H9 (cell line): Measurements from ENCODE around the gene FLVCR2. TPM values are rescaled to one million over a fixed set of nuclear protein-coding genes. Genes with fewer than 3 reads are reported as not detected.

Experiments
- DNase-seq: peaks from one replicate; pipeline ENCODE4 v3.0.0-alpha.2; 2017
- H2AFZ ChIP-seq: one replicate; pipeline ENCODE4 v1.6.1; 2013; ENCODE audit warnings: mild to moderate bottlenecking, low read length, control low read depth, moderate library complexity
- H2AK5ac ChIP-seq: 2 replicates; pipeline ENCODE4 v1.6.1; 2013; ENCODE audit warnings: low read length, control low read depth, mixed read lengths; ENCODE audit not compliant: insufficient read length
- H2BK120ac ChIP-seq: one replicate; pipeline ENCODE4 v1.6.1; 2013; ENCODE audit warnings: low read depth, mild to moderate bottlenecking, low read length, control low read depth, inconsistent platforms; ENCODE audit not compliant: poor library complexity, severe bottlenecking
- H2BK12ac ChIP-seq: 2 replicates; pipeline ENCODE4 v1.6.1; 2013; ENCODE audit warnings: low read length, control low read depth, mixed read lengths, low read depth; ENCODE audit not compliant: insufficient read length
- H2BK15ac ChIP-seq: 2 replicates; pipeline ENCODE4 v1.6.1; 2013; ENCODE audit warnings: low read depth, low read length, control low read depth
- H2BK20ac ChIP-seq: one replicate; pipeline ENCODE4 v1.6.1; 2013; ENCODE audit warnings: low read depth, mild to moderate bottlenecking, low read length, control low read depth, inconsistent platforms; ENCODE audit not compliant: poor library complexity, severe bottlenecking
- H2BK5ac ChIP-seq: 2 replicates; pipeline ENCODE4 v1.6.1; 2013; ENCODE audit warnings: low read length, control low read depth, mixed read lengths; ENCODE audit not compliant: insufficient read length
- H3K14ac ChIP-seq: 2 replicates; pipeline ENCODE4 v1.6.1; 2013; ENCODE audit warnings: low read length, control low read depth; ENCODE audit not compliant: insufficient read depth
- H3K18ac ChIP-seq: 2 replicates; pipeline ENCODE4 v1.6.1; 2013; ENCODE audit warnings: low read depth, mild to moderate bottlenecking, mixed read lengths, low read length, control low read depth; ENCODE audit not compliant: insufficient read length
- H3K23ac ChIP-seq: 2 replicates; pipeline ENCODE4 v1.6.1; 2013; ENCODE audit warnings: low read length, control low read depth, mixed read lengths, low read depth; ENCODE audit not compliant: insufficient read length
- H3K23me2 ChIP-seq: 2 replicates; pipeline ENCODE4 v1.6.1; 2013; ENCODE audit warnings: low read depth, mild to moderate bottlenecking, mixed read lengths, low read length, control low read depth; ENCODE audit not compliant: insufficient read length, poor library complexity, severe bottlenecking
- H3K27ac ChIP-seq: 2 replicates; pipeline ENCODE4 v1.5.1; 2013; ENCODE audit warnings: low read length, control low read depth, mixed read lengths, low read depth; ENCODE audit not compliant: insufficient read length
- H3K27me3 ChIP-seq: 2 replicates; pipeline ENCODE4 v1.6.1; 2013; ENCODE audit warnings: low read length, control low read depth, inconsistent platforms; ENCODE audit not compliant: insufficient read depth
- H3K4ac ChIP-seq: 2 replicates; pipeline ENCODE4 v1.6.1; 2013; ENCODE audit warnings: low read depth, mild to moderate bottlenecking, control low read depth, inconsistent platforms, low read length, moderate library complexity
- H3K4me1 ChIP-seq: 2 replicates; pipeline ENCODE4 v1.6.1; 2013; ENCODE audit warnings: low read length, control low read depth, inconsistent platforms; ENCODE audit not compliant: insufficient read depth
- H3K4me2 ChIP-seq: 2 replicates; pipeline ENCODE4 v1.6.1; 2013; ENCODE audit warnings: low read length, control low read depth, mixed read lengths; ENCODE audit not compliant: insufficient read length, insufficient read depth
- H3K56ac ChIP-seq: 2 replicates; pipeline ENCODE4 v1.6.1; 2013; ENCODE audit warnings: low read depth, mild to moderate bottlenecking, mixed read lengths, low read length, control low read depth; ENCODE audit not compliant: insufficient read length
- H3K79me1 ChIP-seq: 2 replicates; pipeline ENCODE4 v1.6.1; 2013; ENCODE audit warnings: low read depth, mild to moderate bottlenecking, moderate library complexity, low read length, control low read depth, inconsistent platforms; ENCODE audit not compliant: insufficient read depth, poor library complexity, severe bottlenecking
- H3K79me2 ChIP-seq: 2 replicates; pipeline ENCODE4 v1.6.1; 2013; ENCODE audit warnings: low read length, control low read depth, inconsistent platforms; ENCODE audit not compliant: insufficient read depth
- H3K9ac ChIP-seq: 2 replicates; pipeline ENCODE4 v1.6.1; 2013; ENCODE audit warnings: low read length, control low read depth, mixed read lengths; ENCODE audit not compliant: insufficient read length; ENCODE audit errors: extremely low read depth
- H3K9me3 ChIP-seq: one replicate; pipeline ENCODE4 v1.6.1; 2013; ENCODE audit warnings: low read depth, low read length, inconsistent platforms; ENCODE audit not compliant: control insufficient read depth
- H3T11ph ChIP-seq: one replicate; pipeline ENCODE4 v1.6.1; 2013; ENCODE audit warnings: mild to moderate bottlenecking, low read length, control low read depth, inconsistent platforms
- H4K20me1 ChIP-seq: one replicate; pipeline ENCODE4 v1.6.1; 2013; ENCODE audit not compliant: control insufficient read depth, insufficient read length, insufficient read depth
- H4K5ac ChIP-seq: 2 replicates; pipeline ENCODE4 v1.6.1; 2013; ENCODE audit warnings: low read depth, mild to moderate bottlenecking, mixed read lengths, low read length, control low read depth; ENCODE audit not compliant: insufficient read length
- H4K8ac ChIP-seq: replicated peaks from 2 replicates; pipeline ENCODE4 v1.6.1; 2013; ENCODE audit warnings: low read length, control low read depth, mixed read lengths, low read depth; ENCODE audit not compliant: insufficient read length
- H4K91ac ChIP-seq: 2 replicates; pipeline ENCODE4 v1.6.1; 2013; ENCODE audit warnings: low read depth, mild to moderate bottlenecking, moderate library complexity, mixed read lengths, low read length, control low read depth; ENCODE audit not compliant: insufficient read length
- H3K27ac Mint-ChIP-seq, 3 experiments: 2 replicates in 2 of 3; 3 replicates in 1 of 3; pipeline ENCODE4 v1.8.0; 2020 to 2021; ENCODE audit warnings: mixed read lengths in 3 of 3, mild to moderate bottlenecking in 1 of 3, moderate library complexity in 1 of 3
- H3K27me3 Mint-ChIP-seq: 2 replicates; pipeline ENCODE4 v1.8.0; 2021; ENCODE audit warnings: low read depth, mild to moderate bottlenecking, moderate library complexity, mixed read lengths
- H3K36me3 Mint-ChIP-seq, 3 experiments: 2 replicates in 2 of 3; 3 replicates in 1 of 3; pipeline ENCODE4 v1.8.0; 2020 to 2021; ENCODE audit warnings: low read depth in 3 of 3, mixed read lengths in 3 of 3; ENCODE audit not compliant: insufficient read depth in 1 of 3
- H3K4me1 Mint-ChIP-seq, 2 experiments: 2 replicates each; pipeline ENCODE4 v1.8.0; 2020; ENCODE audit warnings: mixed read lengths in 2 of 2
- H3K4me3 Mint-ChIP-seq, 2 experiments: 2 replicates in 1 of 2; 3 replicates in 1 of 2; pipeline ENCODE4 v1.8.0; 2020 to 2021; ENCODE audit warnings: mild to moderate bottlenecking in 2 of 2, mixed read lengths in 2 of 2, moderate library complexity in 1 of 2
- H3K9me3 Mint-ChIP-seq, 2 experiments: 2 replicates in 1 of 2; 3 replicates in 1 of 2; pipeline ENCODE4 v1.8.0; 2020; ENCODE audit warnings: mild to moderate bottlenecking in 2 of 2, mixed read lengths in 2 of 2, moderate library complexity in 1 of 2
- WGBS: extraction: QIAGEN DNeasy Blood & Tissue Kit; methylation state at CpG from one replicate; pipeline ENCODE4 v1.1.7; 2013; ENCODE audit warnings: missing lambda C conversion rate, low lambda C conversion rate, mixed read lengths; ENCODE audit not compliant: insufficient read length; ENCODE audit errors: extremely low coverage; 5-methylcytosine and 5-hydroxymethylcytosine counted together
- total RNA-seq: library from RNA; stranded (reverse); gene quantifications from 2 replicates; pipeline ENCODE4 v1.2.1, GENCODE V29; 2021
- TF ChIP-seq, protein P1 (sequence below): fragments of 200-600 bp; sonication (generic); conservative IDR thresholded peaks from 3 replicates; pipeline ENCODE4 v1.8.0; 2021; ENCODE audit warnings: antibody characterized with exemption, mild to moderate bottlenecking

The FLVCR2 gene
- total RNA-seq, 1 experiment from 2014 or later = 7.1 TPM

DNA sequence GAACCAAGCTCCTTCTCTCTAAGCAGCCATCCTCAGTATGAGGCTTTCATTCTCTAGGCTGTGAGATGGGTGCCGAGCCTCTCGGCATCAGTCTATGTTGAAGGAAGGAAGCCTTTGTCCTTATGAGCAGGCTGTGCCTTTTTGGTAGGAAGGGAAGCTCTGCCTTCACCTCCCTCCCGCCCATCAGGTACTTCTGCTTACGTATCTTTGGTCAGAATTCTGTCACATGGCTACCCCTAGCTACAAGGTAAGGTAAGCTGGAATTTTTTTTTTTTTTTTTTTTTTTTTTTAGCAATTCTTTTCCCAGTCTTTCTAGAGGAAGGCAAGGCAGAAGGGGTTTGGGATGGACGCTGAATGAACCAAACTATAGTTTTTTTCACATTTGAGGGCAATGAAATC, 39.3 kb upstream of the FLVCR2 start:
- Histone ChIP-seq H2BK15ac (no peak overlapping the region), H3K56ac (no peak overlapping the region), H3K9ac (no peak overlapping the region), H3K27ac (no peak overlapping the region), H3K27me3 (no peaks in the 10 kb centered on the region), H4K5ac (no peak overlapping the region), H4K91ac (no peak overlapping the region), H3K23me2 (no peaks in the 10 kb centered on the region), H3K14ac (no peak overlapping the region), H2BK12ac (no peak overlapping the region), H3K79me1 (no peaks in the 10 kb centered on the region), H3K4me1 (no peaks in the 10 kb centered on the region), H3K23ac (no peak overlapping the region), H3K4me2 (no peak overlapping the region), H4K20me1 (no peaks in the 10 kb centered on the region), H3K79me2 (no peaks in the 10 kb centered on the region), H3K4ac (no peak overlapping the region), H2BK20ac (no peak overlapping the region), H3K18ac (no peak overlapping the region), H2BK5ac (no peak overlapping the region), H4K8ac (no peak overlapping the region), H2BK120ac (no peak overlapping the region), H3K9me3 (no peaks in the 10 kb centered on the region), H2AK5ac (no peak overlapping the region), H3T11ph (no peak overlapping the region), H2AFZ (no peak overlapping the region)
- Mint-ChIP-seq H3K9me3 (no peaks in the 10 kb centered on the region), H3K27ac (no peak overlapping the region), H3K36me3 (no peaks in the 10 kb centered on the region), H3K27me3 (no peaks in the 10 kb centered on the region), H3K4me3 (no peak overlapping the region), H3K4me1 (peaks cover 6 to 9% of the 10 kb centered on the region in 2 experiments; a peak in 3 of 4 replicates)
- DNase-seq = no peak
- TF ChIP-seq, protein P1, sequence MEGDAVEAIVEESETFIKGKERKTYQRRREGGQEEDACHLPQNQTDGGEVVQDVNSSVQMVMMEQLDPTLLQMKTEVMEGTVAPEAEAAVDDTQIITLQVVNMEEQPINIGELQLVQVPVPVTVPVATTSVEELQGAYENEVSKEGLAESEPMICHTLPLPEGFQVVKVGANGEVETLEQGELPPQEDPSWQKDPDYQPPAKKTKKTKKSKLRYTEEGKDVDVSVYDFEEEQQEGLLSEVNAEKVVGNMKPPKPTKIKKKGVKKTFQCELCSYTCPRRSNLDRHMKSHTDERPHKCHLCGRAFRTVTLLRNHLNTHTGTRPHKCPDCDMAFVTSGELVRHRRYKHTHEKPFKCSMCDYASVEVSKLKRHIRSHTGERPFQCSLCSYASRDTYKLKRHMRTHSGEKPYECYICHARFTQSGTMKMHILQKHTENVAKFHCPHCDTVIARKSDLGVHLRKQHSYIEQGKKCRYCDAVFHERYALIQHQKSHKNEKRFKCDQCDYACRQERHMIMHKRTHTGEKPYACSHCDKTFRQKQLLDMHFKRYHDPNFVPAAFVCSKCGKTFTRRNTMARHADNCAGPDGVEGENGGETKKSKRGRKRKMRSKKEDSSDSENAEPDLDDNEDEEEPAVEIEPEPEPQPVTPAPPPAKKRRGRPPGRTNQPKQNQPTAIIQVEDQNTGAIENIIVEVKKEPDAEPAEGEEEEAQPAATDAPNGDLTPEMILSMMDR = no peak
- WGBS = no CpG with 5 or more reads among the region's 5 CpGs
